ENCODE results near the gene ITGB7.

DNA sequence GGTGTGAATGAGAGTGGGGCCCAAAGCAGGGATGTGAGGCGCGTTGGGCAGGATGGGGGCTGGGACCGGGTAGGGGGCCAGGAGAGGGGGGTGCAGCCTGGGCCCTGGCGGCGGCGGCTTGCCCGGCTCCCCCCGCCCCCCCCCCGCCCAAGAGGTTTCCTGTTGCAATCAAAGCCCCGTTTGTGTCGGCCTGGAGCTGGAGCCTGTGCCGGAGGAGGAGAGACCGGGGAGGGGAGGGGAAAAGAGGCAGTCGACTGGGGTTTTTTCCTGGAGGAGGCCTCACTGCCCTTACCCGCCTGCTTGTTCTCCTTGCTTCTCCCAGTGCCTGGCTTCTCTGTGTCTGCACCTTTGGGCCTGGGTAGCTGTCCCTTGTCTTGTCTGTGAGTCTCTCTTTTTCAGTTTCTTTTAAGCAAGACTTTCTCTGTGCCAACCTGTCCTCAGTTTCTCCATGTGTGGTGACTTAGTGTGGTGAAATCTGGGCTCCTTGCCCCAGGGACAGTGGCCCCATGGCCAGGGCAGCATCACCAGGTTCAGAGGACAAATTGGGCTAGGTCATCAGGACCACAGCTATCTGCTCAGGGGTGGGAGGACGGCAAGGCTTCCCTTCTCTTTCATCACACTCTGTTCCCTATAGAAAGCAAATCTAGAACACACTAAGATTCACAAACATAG lies 16.5 kb upstream of the ITGB7 start:
- TF ChIP-seq, protein P1, sequence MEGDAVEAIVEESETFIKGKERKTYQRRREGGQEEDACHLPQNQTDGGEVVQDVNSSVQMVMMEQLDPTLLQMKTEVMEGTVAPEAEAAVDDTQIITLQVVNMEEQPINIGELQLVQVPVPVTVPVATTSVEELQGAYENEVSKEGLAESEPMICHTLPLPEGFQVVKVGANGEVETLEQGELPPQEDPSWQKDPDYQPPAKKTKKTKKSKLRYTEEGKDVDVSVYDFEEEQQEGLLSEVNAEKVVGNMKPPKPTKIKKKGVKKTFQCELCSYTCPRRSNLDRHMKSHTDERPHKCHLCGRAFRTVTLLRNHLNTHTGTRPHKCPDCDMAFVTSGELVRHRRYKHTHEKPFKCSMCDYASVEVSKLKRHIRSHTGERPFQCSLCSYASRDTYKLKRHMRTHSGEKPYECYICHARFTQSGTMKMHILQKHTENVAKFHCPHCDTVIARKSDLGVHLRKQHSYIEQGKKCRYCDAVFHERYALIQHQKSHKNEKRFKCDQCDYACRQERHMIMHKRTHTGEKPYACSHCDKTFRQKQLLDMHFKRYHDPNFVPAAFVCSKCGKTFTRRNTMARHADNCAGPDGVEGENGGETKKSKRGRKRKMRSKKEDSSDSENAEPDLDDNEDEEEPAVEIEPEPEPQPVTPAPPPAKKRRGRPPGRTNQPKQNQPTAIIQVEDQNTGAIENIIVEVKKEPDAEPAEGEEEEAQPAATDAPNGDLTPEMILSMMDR (conservative IDR thresholded peaks at IDR 0.05; ENCODE audit: low read depth, low read length), result no peak
- TF ChIP-seq RFX5 (IDR thresholded peaks at IDR 0.05; ENCODE audit: low read depth, low read length) (no peak), POLR2A (IDR thresholded peaks at IDR 0.05; ENCODE audit: low read depth, low read length) (no peak), RAD21 (IDR thresholded peaks at IDR 0.05; ENCODE audit: low read length) (no peak), CEBPB (IDR thresholded peaks at IDR 0.05; ENCODE audit: low read depth, low read length) (peak; percentile 26; the same call in 1 of the 2 replicates), RCOR1 (IDR thresholded peaks at IDR 0.05; ENCODE audit: insufficient replicate concordance, low read length) (no peak), MAZ (IDR thresholded peaks at IDR 0.05; ENCODE audit: borderline replicate concordance, low read depth, low read length) (peak; percentile 40; the same call in 1 of the 2 replicates), MXI1 (IDR thresholded peaks at IDR 0.05; ENCODE audit: borderline replicate concordance, low read depth, low read length) (no peak), NFE2L2 (IDR thresholded peaks at IDR 0.05; ENCODE audit: low read depth, low read length) (no peak), SMC3 (IDR thresholded peaks at IDR 0.05; ENCODE audit: low read depth, low read length) (no peak), BHLHE40 (IDR thresholded peaks at IDR 0.05; ENCODE audit: low read depth, low read length) (no peak), MAFK (IDR thresholded peaks at IDR 0.05; ENCODE audit: low read depth, low read length) (no peak), CHD1 (IDR thresholded peaks at IDR 0.05; ENCODE audit: low read depth, low read length) (no peak)
- TF ChIP-seq, protein P2, sequence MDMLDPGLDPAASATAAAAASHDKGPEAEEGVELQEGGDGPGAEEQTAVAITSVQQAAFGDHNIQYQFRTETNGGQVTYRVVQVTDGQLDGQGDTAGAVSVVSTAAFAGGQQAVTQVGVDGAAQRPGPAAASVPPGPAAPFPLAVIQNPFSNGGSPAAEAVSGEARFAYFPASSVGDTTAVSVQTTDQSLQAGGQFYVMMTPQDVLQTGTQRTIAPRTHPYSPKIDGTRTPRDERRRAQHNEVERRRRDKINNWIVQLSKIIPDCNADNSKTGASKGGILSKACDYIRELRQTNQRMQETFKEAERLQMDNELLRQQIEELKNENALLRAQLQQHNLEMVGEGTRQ (IDR thresholded peaks at IDR 0.05; ENCODE audit: low read depth, low read length), result no peak
